Activated T-cell treated with anti-CD3 and anti-CD28 coated beads, Interleukin-2, amount 50 U/mL, for 72 hours (primary cell): ENCODE measurements around the gene SMIM29. TPM values are rescaled to one million over a fixed set of nuclear protein-coding genes. Genes with fewer than 3 reads are reported as not detected.

Experiments
- total RNA-seq, 2 donors: library from RNA; stranded (reverse); gene quantifications; one replicate each; pipeline ENCODE4 v1.2.3, GENCODE V29; 2022

Gene SMIM29
- total RNA-seq, 2 donors from 2014 or later: 22.8 to 26.7 TPM

Other genes with a start within 250 kb of the SMIM29 start
- under 1 TPM in 1 of 2 donors, not detected in 1; 0.07 TPM for gene GRM4, start 102.9 kb downstream of the SMIM29 start, total RNA-seq
- 100 to 1,000 TPM; 454 to 573 TPM for gene HMGA1, start 12.1 kb downstream of the SMIM29 start, total RNA-seq
- gene NUDT3, start 143.7 kb upstream of the SMIM29 start, total RNA-seq: 10 to 100 TPM; 11.1 to 13.7 TPM
- 1,000 to 10,000 TPM; 2,209 to 2,226 TPM for gene RPS10, start 177.1 kb upstream of the SMIM29 start, total RNA-seq
- gene PACSIN1, start 217.1 kb upstream of the SMIM29 start, total RNA-seq: under 1 TPM in 1 of 2 donors, not detected in 1; 0.29 TPM